G401 (cell line): ENCODE results near the gene PTCHD4. TPM values are rescaled to one million over a fixed set of nuclear protein-coding genes. Genes with fewer than 3 reads are reported as not detected.
"Not testable (repeated sequence)": the region's sequence is repeated elsewhere in the genome, so short reads cannot be mapped to it uniquely, and the experiment has no call there.

Experiments used
- DNase-seq: peaks from one replicate; pipeline ENCODE4 v3.0.0-alpha.2; 2015; ENCODE audit warnings: low spot score
- in situ Hi-C: cut with HindIII; loops from 2 replicates; pipeline ENCODE4 v1.10.0; 2016; ENCODE audit warnings: low sequenced_read_pairs, mixed read lengths
- total RNA-seq: library from RNA; depleted of rRNA; stranded (reverse); fragments of >200 nt; shearing (Covaris generic); gene quantifications from 2 replicates; pipeline ENCODE4 v1.2.3, GENCODE V29; 2014; rRNA removed

The PTCHD4 gene
- total RNA-seq, result 2.0 TPM in 1 of 2 replicates, not detected in the other

- DNase-seq, result peak; percentile 20
- in situ Hi-C loops, result no loop called here
These were observed at the start of gene PTCHD4 for GRCh38 chr6:48111143-48111506. TSS of gene PTCHD4 (minus strand) at chr6:48111197. CDS start at chr6:48068957, 42,240 bp downstream.

GRCh38 chr6:48151142-48151541 lies 40.1 kb upstream of the PTCHD4 start:
- DNase-seq, result no peak
- in situ Hi-C loops, result no loop called here

- in situ Hi-C loops, result no loop called here
- no peak for DNase-seq
These were observed 39.7 kb upstream of the PTCHD4 start for GRCh38 chr6:48150701-48151100.

GRCh38 chr6:48147051-48147450 lies 36.1 kb upstream of the PTCHD4 start:
- in situ Hi-C loops, result no loop called here
- DNase-seq, result no peak

- in situ Hi-C loops, result no loop called here
- no peak for DNase-seq
These were observed 33.0 kb upstream of the PTCHD4 start for GRCh38 chr6:48144021-48144420.

GRCh38 chr6:48141975-48142374 lies 31.0 kb upstream of the PTCHD4 start:
- in situ Hi-C loops, result no loop called here
- DNase-seq, result no peak

- in situ Hi-C loops, result no loop called here
- DNase-seq, result no peak
These were observed 29.0 kb upstream of the PTCHD4 start for GRCh38 chr6:48139818-48140614.

- no peak for DNase-seq
- in situ Hi-C loops, result no loop called here
These were observed 25.9 kb upstream of the PTCHD4 start for GRCh38 chr6:48136856-48137255.

GRCh38 chr6:48135323-48136084 lies 24.5 kb upstream of the PTCHD4 start:
- in situ Hi-C loops, result no loop called here
- DNase-seq, result no peak

- in situ Hi-C loops, result no loop called here
- no peak for DNase-seq
These were observed 23.2 kb upstream of the PTCHD4 start for GRCh38 chr6:48134246-48134645.

GRCh38 chr6:48123601-48124000 lies 12.6 kb upstream of the PTCHD4 start:
- in situ Hi-C loops, result no loop called here
- no peak for DNase-seq

- DNase-seq, in situ Hi-C loops: not testable (repeated sequence)
These were observed 11.2 kb upstream of the PTCHD4 start for GRCh38 chr6:48121983-48122749.

GRCh38 chr6:48116699-48117645 lies 6.0 kb upstream of the PTCHD4 start:
- no peak for DNase-seq
- in situ Hi-C loops, result no loop called here

GRCh38 chr6:48113130-48113529 lies 2.1 kb upstream of the PTCHD4 start:
- DNase-seq, result no peak
- in situ Hi-C loops, result no loop called here

- in situ Hi-C loops, result no loop called here
- DNase-seq, result no peak
These were observed 578 bp upstream of the PTCHD4 start for GRCh38 chr6:48111575-48111974.

- DNase-seq, result no peak
- in situ Hi-C loops, result no loop called here
These were observed 408 bp downstream of the PTCHD4 start for GRCh38 chr6:48110436-48111142.

GRCh38 chr6:48109944-48110343 lies 1.1 kb downstream of the PTCHD4 start:
- in situ Hi-C loops, result no loop called here
- DNase-seq, result no peak
